Duodenal mucosa (tissue), 2 donors: Measurements from ENCODE around the gene OR7C1.

Source experiments
- H3K27ac ChIP-seq: one replicate; pipeline ENCODE4 v1.7.0; 2013; ENCODE audit warnings: low read depth, low read length
- H3K27me3 ChIP-seq, 2 donors: one replicate each; pipeline ENCODE4 v1.7.0; 2013; ENCODE audit warnings: low read length in 2 of 2, control low read depth in 1 of 2; ENCODE audit not compliant: insufficient read depth in 2 of 2, control insufficient read depth in 1 of 2
- H3K36me3 ChIP-seq, 2 donors: one replicate each; pipeline ENCODE4 v1.7.0; 2013; ENCODE audit warnings: low read length in 2 of 2, control low read depth in 1 of 2; ENCODE audit not compliant: insufficient read depth in 2 of 2, control insufficient read depth in 1 of 2
- H3K4me1 ChIP-seq, 2 donors: one replicate each; pipeline ENCODE4 v1.7.0; 2013; ENCODE audit warnings: low read length in 2 of 2, control low read depth in 1 of 2; ENCODE audit not compliant: insufficient read depth in 2 of 2, control insufficient read depth in 1 of 2
- H3K4me3 ChIP-seq, 2 donors: one replicate each; pipeline ENCODE4 v1.7.0; 2013; ENCODE audit warnings: low read length in 2 of 2, low read depth in 1 of 2
- H3K9ac ChIP-seq, 2 donors: one replicate each; pipeline ENCODE4 v1.7.0; 2013; ENCODE audit warnings: low read length in 2 of 2, low read depth in 1 of 2
- H3K9me3 ChIP-seq, 2 donors: one replicate each; pipeline ENCODE4 v1.7.0; 2013; ENCODE audit warnings: low read length in 2 of 2, control low read depth in 1 of 2; ENCODE audit not compliant: control insufficient read depth in 1 of 2

Gene OR7C1

DNA sequence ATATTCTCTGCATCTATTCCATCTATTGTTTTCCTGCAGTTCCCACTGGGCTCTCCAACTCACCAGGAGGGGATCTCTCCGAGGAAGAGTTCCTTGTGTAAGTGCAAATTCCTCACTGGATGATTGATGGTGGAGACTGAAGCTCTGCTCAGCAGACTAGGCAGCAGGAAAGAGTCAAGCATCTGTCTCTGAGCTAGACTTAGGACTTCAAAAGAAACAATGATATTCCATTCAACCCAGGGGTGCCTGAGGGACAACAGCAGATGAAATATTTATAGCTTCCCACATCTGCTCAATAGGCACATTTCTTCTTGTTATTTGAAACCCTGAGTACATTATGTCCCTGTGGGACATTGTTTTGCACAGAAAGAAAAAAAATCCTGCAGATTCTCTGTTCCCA, at the start of gene OR7C1, which contains the start of gene OR7A5:
Gene OR7C1, minus strand, starts transcription at position 175 of the 400 bp plus-strand sequence. CDS start 35,049 bp downstream, outside the sequence.
Gene OR7A5, minus strand, starts transcription at position 175 of the 400 bp plus-strand sequence. CDS start 6,944 bp downstream, outside the sequence.
- Histone ChIP-seq H3K4me1 (no peaks in the 10 kb centered on the region), H3K4me3 (no peak within 1 kb of the TSS), H3K27me3 (no peaks in the 10 kb centered on the region), H3K27ac (no peak within 1 kb of the TSS), H3K9me3 (no peaks in the 10 kb centered on the region), H3K36me3 (no peaks in the 10 kb centered on the region), H3K9ac (no peak within 1 kb of the TSS)

DNA sequence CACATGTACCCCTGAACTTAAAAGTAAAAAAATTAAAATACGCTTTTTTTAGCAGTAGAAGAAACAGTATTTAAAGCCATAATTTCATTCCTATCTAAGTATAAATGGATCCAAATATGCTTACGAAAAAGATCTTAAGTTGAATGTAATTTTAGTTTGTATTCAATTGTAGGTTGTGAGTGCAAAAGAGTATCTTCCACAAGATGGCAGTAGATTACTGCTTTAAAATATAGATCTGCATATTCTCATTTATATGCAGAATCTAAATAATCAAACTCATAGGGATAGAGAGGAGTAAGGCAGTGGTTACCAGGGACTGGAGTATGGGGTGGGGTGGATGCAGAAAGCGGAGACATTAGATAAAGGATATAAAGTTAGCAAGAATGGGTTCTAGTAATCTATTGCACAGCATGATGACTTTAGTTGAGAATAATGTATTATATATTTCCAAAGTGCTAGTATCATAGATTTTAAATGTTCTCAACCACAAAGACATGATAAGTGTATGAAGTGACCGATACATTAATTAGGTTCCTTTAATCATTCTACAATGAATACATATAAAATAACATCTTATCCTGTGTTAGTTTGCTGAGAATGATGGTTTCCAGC, 36.7 kb upstream of the OR7C1 start:
- Histone ChIP-seq H3K9me3 (no peaks in the 10 kb centered on the region), H3K9ac (no peak overlapping the region), H3K4me3 (no peak overlapping the region), H3K36me3 (no peaks in the 10 kb centered on the region), H3K4me1 (no peaks in the 10 kb centered on the region), H3K27ac (no peak overlapping the region), H3K27me3 (peaks cover 0 to 4% of the 10 kb centered on the region in 2 donors)

DNA sequence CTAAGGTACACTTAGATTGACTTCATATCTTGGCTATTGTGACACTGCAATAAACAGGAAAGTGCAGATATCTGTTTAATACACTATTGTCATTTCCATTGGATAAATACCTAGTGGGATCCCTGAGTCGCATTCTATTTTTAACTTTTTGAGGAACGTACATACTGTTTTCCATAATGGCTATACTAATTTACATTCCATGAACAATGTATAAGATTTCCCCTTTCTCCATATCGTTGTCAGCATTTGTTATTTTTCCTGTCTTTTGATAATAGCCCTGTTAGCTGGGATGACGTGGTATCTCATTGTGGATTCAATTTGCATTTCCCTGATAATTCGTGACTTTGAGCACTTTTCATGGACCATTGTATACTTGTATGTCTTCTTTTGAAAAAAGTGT, 33.5 kb upstream of the OR7C1 start:
- no peaks in the 10 kb centered on the region for H3K9me3 ChIP-seq
- H3K27ac ChIP-seq = no peak overlapping the region
- no peaks in the 10 kb centered on the region for H3K4me1 ChIP-seq
- H3K4me3 ChIP-seq = no peak overlapping the region
- H3K36me3 ChIP-seq = no peaks in the 10 kb centered on the region
- peaks cover 0 to 4% of the 10 kb centered on the region in 2 donors for H3K27me3 ChIP-seq
- no peak overlapping the region for H3K9ac ChIP-seq

DNA sequence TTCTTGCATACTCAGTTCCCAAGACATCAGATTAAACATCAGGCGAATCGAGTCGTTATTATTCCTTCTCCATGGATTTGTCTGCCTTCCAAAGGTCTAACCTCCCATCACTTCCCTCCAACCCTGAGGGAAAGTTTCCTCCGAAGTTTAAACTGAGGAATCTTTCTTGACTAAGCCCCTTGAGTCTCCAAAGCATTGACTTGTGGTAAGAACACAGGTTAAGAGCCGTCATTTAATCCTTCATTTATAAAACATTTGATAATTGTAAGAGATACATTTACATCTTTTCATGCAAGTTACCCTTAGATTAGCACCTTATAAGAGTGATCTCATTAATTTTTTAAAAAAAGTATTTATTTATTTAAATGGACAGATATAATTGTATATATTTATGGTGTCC, 13.8 kb upstream of the OR7C1 start, which contains the start of gene OR7A10:
Gene OR7A10, minus strand, starts transcription at position 101 of the 400 bp plus-strand sequence. CDS start 7,045 bp downstream, outside the sequence.
- no peak within 1 kb of the TSS for H3K27ac ChIP-seq
- peaks cover 0 to 4% of the 10 kb centered on the region in 2 donors for H3K27me3 ChIP-seq
- H3K4me1 ChIP-seq = no peaks in the 10 kb centered on the region
- no peaks in the 10 kb centered on the region for H3K36me3 ChIP-seq
- no peaks in the 10 kb centered on the region for H3K9me3 ChIP-seq
- H3K9ac ChIP-seq = no peak within 1 kb of the TSS
- no peak within 1 kb of the TSS for H3K4me3 ChIP-seq

DNA sequence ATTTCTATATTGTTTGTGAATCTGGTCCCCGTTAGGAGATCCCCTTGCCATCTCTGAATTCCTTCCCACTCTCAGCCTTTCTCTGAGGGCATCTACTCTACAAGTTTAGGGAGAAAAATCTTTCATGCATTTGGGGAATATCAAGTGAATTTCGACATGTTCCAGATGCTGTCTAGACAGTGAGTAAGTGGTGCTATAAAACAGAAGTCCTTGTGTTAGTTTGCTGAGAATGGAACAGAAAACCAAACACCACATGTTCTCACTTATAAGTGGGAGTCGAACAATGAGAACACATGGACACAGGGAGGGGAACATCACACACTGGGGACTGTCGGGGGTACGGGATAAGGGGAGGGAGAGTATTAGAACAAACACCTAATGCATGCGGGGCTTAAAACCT, 8.6 kb upstream of the OR7C1 start:
- no peaks in the 10 kb centered on the region for H3K36me3 ChIP-seq
- no peak overlapping the region for H3K9ac ChIP-seq
- H3K9me3 ChIP-seq = no peaks in the 10 kb centered on the region
- H3K27me3 ChIP-seq = peaks cover 0 to 4% of the 10 kb centered on the region in 2 donors
- H3K4me1 ChIP-seq = no peaks in the 10 kb centered on the region
- no peak overlapping the region for H3K4me3 ChIP-seq
- no peak overlapping the region for H3K27ac ChIP-seq

DNA sequence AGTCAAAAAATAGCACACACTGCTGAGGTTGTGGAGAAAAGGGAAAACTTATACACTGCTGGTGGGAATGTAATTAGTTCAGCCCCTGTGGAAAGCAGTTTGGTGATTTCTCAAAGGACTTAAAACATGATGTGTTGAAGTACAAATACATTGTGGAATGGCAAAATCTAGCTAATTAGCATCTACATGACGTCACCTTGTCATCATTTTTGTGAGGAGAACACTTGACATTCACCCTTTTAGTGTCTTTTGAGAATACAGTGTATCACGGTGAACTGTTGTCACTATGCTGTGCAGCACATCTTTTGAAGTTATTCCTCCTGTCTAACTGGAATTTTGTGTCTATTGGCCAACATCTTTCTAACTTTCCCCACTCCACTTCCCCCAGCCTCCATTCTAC, 8.2 kb upstream of the OR7C1 start:
- no peak overlapping the region for H3K27ac ChIP-seq
- H3K4me3 ChIP-seq = no peak overlapping the region
- no peaks in the 10 kb centered on the region for H3K36me3 ChIP-seq
- no peaks in the 10 kb centered on the region for H3K4me1 ChIP-seq
- H3K9ac ChIP-seq = no peak overlapping the region
- no peaks in the 10 kb centered on the region for H3K9me3 ChIP-seq
- peaks cover 0 to 4% of the 10 kb centered on the region in 2 donors for H3K27me3 ChIP-seq

DNA sequence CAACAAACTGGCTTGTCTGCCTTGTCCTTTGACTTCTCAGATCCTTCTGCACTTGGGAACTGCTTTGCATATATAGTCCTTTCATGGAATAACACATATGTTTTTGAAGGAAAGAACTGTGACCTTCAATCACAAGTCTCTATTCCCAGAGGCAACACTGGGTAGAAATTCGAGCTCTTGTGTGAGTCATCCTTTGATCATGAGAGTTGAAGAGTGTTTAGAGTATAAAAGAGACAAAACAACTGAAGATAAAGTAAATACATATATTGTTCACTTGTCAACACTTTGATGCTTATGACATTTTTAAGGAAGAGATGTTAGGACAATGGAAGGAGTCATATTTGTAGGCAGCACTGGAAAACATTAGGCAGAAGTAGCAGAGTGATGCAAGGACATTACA, 5.2 kb upstream of the OR7C1 start:
- no peak overlapping the region for H3K4me3 ChIP-seq
- no peak overlapping the region for H3K9ac ChIP-seq
- no peaks in the 10 kb centered on the region for H3K4me1 ChIP-seq
- H3K27me3 ChIP-seq = peaks cover 0 to 4% of the 10 kb centered on the region in 2 donors
- no peaks in the 10 kb centered on the region for H3K9me3 ChIP-seq
- no peaks in the 10 kb centered on the region for H3K36me3 ChIP-seq
- no peak overlapping the region for H3K27ac ChIP-seq

DNA sequence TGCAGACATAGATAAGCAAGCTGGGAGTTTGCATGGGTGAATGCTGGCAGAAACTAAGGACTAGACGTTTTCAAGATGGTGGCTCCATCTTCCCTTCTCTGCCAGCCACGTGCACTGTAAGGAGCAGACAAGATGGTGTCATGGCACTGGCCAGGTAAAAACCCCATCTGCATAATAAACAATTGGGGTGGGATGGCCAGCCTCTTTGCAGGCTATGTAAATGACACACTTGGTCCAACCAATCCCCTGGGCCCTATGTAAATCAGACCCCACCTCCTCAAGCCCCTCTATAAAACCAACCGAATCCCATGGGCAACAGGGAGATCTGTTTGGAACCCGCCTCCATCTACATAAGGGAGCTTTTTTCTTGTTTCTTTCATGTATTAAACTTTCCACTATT, 2.4 kb upstream of the OR7C1 start:
- H3K4me1 ChIP-seq = no peaks in the 10 kb centered on the region
- no peak overlapping the region for H3K4me3 ChIP-seq
- no peaks in the 10 kb centered on the region for H3K9me3 ChIP-seq
- no peaks in the 10 kb centered on the region for H3K27me3 ChIP-seq
- H3K9ac ChIP-seq = no peak overlapping the region
- no peaks in the 10 kb centered on the region for H3K36me3 ChIP-seq
- H3K27ac ChIP-seq = no peak overlapping the region

DNA sequence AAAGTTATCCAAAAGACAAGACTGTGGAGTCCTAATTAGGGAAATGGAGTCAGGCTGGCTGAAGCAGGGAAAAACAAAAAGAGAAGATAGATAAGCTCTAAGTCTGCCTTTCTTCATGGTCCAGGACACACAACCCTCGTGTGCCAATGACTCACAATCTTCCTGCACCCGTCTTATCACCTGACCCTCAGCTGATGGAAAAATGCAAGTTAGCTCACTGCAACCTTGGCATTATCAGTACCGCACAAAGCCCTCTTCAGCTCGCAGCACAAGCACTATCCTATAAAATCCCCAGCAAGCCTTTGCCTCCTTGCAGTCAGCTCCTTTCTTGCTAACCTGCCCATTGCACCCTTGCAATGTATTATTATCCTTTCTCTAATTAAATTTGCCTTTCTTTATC, 4.3 kb downstream of the OR7C1 start:
- H3K4me1 ChIP-seq = no peaks in the 10 kb centered on the region
- no peaks in the 10 kb centered on the region for H3K27me3 ChIP-seq
- H3K4me3 ChIP-seq = no peak overlapping the region
- no peaks in the 10 kb centered on the region for H3K9me3 ChIP-seq
- H3K9ac ChIP-seq = no peak overlapping the region
- H3K27ac ChIP-seq = no peak overlapping the region
- H3K36me3 ChIP-seq = no peaks in the 10 kb centered on the region

DNA sequence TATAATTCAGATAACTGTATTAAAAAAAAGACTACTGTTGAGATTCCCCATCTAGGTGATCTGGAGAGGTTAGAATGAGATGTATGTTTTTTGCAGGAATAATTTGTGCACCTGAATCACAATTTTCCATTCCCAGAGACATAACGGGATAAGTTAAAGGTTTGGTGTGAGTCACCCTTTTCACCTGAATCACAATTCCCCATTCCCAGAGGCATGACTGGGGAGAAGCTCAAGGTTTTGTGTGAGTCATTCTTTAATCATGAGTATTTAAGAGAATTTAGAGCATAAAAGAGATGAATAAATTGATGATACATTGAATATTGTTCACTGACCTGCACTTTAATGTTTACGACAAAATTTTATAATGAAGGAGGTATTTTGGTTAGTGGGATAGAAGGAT, 9.0 kb downstream of the OR7C1 start:
- Histone ChIP-seq H3K9me3 (peaks cover 0 to 2% of the 10 kb centered on the region in 2 donors), H3K9ac (no peak overlapping the region), H3K4me1 (no peaks in the 10 kb centered on the region), H3K36me3 (no peaks in the 10 kb centered on the region), H3K27me3 (peaks cover 0 to 4% of the 10 kb centered on the region in 2 donors), H3K4me3 (no peak overlapping the region), H3K27ac (no peak overlapping the region)
